Measurements from ENCODE around the gene CD300LD.
"Not testable (repeated sequence)": the region's sequence is repeated elsewhere in the genome, so short reads cannot be mapped to it uniquely, and the experiment has no call there.

The CD300LD gene

DNA sequence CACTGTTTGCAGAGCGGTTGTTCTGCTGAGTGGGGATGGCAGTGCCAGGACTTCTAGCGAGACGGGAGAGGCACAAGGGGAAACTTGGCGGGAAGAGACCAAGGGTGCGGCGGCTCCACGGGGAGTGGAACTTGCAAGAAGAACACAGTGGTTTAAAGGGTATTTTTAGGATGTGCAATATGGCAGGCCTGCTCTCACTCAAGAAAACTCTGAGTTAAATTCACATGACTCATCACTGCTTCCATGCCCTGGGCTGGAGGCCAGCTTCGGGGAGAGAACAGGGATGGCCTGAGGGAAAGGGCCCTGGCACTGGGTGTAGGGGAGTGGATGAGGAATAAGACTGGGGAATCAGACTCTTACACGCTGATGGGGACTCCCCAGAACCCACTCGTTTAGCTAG is 13.3 kb upstream of the CD300LD start:
- DNase-seq, result peak in 1 of 2 donors; percentile 38

DNA sequence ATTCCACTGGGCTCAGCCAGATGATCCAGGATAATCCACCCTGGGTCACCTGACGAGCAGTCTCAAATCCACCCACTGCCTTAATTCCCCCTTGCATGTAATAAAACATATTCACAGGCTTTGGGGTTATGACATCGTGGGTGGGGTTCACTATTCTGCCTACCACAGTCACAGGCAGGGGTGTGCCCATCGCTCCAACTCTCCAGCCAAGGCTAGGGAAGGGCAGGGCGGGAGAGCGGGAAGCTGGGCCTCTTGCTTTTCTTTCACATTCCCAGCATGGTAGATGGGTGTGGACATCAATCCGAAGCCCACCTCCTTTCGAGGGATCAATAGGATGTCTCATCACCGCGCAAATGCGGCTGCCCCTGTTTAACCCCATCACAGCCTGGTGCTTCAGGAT is 12.7 kb upstream of the CD300LD start:
- no peak for DNase-seq

DNA sequence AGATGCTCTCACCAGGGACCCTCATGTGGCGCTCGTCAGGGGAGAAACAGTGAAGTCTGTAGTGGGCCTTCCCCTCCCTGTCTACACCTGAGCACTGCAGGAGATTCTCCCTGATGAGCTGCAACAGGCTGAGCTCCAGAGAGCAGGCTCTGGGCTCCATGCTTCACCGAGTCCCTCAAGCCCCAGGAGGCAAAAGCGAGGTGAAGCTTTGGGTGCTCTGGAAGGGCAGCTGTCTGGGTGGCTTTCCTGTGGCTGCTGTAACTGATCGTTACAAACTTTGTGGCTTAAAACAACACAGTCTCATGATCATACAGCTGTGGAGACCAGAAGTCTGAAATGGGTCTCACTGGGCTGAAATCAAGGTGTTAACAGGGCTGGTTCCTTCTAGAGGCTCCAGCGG is 12.1 kb upstream of the CD300LD start:
- no peak for DNase-seq

DNA sequence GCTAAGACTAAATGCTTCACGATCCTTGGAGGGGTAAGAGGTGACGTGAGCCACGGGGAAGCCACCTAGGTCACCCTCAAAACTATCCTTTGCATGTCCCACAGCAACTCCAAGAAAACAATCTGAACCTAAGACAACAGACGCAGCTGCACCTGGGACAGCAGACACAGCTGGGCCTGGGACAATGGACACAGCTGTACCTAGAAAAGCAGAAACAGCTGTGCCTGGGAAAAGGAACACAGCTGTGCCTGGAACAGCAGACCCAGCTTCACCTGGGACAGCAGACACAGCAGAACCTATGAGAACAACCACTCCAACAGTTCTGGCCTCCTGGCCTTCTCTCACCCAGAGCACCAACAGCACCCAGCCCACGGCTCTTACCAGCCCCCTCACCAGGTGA is 11.7 kb upstream of the CD300LD start:
- no peak for DNase-seq

DNA sequence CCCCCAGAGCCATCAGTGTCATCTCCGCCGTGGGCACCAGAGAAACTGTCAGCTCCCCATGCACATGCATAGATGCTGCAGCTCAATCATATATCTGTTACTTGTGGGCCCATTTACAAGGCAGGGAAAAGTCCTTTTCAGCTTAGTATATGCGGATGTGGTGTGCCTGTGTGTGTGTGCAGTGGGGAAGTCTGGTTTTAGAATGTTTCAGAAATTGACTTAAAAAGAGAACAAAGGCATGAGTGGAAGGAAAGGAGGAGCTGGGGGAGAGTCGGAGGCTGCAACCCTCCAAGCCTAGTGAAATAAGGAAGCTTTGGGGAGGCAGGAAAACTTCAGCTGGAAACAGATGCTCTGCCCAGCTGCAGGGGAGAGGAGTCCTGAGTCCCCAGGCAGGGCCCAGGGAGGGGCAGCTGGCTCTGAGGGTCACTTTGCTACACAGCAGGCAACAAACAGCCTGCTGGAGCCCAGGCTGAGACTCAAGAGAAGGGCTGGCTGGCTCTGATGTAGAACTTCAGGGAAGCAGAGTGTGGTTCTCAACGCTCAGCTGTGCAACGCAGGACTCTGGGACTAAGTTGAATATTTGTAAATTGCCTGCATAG is 11.1 kb upstream of the CD300LD start:
- DNase-seq, result peak; percentile 56 to 72

DNA sequence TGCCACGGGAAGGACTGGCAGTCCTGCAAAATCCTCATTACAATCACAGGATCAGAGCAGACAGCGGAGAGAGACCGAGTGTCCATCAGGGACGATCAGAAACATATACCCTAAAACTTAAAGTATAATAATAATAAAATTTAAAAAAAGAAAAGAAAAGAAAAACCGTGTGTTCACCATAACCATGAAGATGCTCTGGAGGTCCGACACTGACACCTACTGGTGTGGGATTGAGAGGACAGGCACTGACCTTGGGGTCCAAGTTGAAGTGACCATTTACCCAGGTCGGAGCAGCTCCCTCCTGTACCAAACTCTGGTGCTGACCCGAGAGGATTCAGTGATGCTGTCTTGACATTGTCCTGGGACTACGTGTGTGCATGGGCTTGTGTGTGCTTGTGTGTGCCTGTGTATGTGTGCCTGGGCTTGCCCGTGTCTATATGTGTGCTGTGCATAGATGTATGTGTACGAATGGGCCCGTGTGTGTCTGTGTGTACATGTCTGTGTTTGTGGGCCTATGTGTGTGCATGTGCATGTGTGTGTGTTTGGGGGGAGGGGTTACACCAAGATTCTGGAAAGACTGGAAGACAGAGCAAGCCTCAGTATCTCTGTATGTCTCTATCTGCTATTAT is 10.0 kb upstream of the CD300LD start:
- peak; percentile 67 to 71 for DNase-seq

DNA sequence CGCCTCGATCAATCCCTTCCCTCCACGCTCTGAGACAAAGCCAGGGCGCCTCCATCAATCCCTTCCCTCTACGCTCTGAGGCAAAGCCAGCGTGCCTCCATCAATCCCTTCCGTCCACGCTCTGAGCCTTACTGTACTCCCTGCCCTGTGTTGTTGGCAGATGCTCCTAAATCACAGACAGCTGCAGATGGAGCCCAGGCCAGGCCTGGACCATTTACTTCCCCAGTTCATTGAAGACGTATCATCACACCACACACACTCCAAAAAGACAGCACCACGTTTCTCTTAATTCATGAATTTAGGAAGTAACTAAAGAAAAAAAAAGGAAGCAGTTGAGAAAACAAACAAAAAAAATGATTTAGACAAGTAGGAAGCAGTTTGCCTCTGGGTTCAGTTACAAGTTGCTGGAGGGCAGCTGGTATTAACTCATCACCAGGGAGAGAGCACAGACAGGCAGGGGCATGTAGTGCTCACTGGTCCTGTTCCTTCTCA is 7.4 kb upstream of the CD300LD start:
- peak; percentile 80 to 96 for DNase-seq

DNA sequence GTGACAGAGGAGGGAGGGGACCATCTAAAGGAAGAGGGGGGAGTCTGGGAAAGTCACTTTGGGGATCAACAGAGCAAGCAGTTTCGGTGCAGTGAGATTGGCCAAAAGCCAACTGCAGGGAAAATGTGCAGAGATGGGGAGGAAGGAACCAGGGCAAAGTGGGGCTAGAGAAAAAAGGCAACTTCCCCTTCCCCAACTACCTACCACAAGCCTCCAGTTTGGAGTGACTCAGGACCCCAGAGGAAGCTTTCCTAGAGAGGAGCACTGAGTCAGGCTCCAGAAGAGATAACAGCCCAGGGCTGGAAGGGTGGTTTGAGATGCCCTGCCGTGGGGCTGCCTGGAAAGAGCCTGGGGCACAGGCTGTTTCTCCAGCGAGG is 6.9 kb upstream of the CD300LD start:
- DNase-seq, result peak in 1 of 2 donors; percentile 28

DNA sequence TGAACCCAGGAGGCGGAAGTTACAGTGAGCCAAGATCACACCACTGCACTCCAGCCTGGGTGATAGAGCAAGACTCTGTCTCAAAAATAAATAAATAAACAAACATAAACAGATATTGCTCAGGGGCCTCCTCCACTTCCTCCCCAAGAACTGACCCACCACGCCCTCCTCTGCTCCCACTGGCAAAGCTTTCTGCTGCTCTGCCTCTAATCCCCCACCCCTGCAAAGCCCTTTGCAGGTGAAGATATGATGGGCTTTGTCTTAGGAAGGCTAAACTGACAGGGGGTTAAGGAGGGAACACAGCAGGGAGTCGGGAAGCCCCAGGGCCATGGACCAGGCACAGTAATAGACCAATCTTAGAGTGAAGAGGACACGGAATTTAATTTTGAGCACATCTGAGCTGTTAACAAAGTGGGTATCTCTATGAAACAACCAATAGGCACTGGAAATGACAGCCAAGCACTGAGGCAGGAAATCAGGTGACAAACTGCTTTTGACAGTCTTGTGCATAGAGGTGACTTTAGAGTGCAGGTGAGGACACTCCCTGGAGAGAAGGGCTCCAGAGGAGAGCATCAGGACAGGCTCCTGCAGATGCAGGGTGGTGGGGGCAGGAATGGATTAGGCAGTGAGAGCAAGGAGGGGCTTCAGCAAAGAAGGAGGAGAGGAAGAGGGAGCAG is 6.4 kb upstream of the CD300LD start:
- no peak for DNase-seq

DNA sequence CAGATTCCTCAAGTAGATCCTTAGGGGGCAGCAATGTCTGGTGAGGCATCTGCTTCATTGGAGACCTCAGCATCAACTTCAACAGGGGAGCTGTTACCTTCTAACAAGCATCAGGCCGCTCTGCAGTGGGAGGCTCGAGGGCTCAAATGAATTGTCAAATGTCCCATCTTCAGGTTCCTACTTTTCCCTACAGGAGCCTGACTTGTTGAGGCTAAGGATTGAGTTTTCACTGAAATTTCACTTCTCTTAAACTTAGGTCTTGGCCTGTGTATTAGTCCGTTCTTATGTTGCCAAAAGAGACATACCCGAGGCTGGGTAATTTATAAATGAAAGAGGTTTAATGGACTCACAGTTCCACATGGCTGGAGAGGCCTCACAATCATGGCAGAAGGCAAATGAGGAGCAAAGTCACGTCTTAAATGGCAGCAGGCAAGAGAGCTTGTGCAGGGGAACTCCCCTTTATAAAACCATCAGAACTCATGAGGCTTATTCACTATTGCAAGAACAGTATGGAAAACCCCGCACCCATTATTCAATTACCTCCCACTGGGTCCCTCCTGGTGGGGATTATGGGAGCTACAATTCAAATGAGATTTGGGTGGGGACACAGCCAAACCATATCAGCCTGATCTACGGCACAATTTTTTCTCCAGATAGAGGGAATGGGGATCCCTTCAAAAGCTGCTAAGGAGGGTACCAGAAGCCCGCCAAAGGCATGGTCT is 5.1 kb upstream of the CD300LD start:
- DNase-seq, result no peak

DNA sequence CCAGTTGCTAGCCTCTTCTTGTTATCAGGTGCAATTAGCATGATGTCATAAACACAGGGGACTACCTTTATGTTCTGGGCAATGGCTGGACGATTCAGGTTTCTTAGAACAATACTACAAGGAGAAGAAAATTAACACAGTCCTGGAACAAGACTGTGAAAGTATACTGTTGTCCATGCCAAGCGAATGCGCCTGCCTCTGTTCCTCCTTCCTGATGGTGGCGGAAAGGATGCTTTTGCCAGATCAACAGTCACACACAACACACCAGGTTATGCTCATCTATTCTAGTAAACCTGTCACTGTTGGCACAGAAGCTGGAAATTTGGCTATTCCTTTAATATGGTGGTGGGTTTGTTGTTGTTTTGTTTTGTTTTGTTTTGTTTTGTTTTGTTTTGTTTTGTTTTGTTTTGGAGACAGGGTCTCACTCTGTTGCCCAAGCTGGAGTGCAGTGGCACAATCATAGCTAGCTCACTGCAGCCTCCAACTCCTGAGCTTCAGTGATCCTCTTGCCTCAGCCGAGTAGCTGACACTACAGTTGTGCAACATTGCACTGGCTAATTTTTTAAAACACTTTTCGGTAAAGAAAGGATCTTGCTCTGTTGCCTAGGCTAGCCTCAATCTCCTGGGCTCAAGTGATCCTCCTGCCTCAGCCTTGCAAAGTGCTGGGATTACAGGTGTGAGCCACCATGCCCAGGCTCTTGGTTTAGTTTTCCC is 3.1 kb upstream of the CD300LD start:
- DNase-seq, result peak; percentile 44 to 47

DNA sequence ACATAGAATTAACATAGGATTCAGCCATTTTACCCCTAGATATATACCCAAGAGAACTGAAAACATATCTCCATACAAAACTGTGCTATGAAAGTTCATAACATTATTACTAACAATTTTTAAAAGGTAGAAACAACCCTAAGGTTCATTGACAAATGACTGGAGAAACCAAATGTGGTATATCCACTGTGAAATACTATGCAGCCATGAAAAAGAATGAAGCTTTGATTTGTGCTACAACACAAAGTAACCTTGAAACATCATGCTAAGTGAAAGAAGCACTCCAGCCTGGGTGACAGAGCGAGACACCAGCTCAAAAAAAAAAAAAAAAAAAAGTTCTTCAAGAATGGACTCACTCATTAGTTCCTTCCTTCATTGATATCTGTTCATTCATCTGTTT is 580 bp downstream of the CD300LD start:
- no peak for DNase-seq

DNA sequence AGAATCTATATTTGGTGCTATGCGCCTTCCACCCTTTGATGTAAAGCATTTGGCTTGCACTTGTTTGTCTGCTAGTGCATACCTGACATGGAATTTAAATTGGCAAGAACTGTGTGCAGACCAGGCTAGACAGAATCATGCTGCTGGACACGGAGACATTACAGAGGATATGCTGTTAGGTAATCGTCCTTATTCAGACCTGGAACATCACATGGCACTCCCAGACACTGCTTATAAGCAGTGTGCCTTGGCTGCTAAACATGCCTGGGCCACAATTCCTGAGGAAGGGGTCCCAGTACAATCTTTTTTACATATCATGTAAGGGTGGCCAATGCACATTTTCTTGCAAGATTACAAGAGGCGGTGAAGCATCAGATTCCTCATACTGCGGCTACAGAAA is 6.4 kb downstream of the CD300LD start:
- no peak for DNase-seq

DNA sequence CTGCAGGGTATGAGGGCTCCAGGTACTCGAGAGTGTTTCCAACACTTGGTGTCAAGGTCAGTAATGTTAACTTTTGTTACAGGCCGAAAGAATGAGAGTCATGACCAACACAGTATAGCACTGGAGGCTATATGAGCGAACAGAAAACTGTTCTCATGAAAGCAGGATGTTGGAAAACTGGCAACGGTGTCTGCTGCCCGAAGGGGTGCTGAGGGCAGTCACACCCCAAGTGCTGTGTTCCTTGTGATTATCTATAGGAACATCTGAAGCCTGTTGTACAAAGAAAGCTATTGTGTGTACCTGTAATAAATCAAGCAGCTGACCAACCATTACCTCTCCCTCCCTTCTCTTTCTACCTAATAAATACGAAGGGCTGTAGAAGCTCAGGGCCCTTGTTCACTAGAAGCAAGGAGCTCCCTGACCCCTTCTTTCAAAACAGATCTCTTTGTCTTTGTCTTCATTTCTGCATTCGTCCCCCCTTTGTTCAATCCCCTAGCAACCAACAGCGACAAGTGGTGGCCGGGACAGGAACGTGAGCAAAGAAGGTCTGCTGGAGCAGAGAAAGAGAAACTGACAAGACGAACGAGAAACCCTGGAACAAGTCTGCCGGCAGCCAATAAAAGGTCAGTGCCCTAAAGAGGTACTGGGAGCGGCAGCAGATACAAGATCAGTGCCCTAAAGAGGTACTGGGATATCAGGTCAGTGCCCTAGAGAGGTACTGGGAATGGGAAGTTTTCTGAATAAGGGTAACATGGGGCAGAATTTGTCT is 7.6 kb downstream of the CD300LD start:
- no peak for DNase-seq

DNA sequence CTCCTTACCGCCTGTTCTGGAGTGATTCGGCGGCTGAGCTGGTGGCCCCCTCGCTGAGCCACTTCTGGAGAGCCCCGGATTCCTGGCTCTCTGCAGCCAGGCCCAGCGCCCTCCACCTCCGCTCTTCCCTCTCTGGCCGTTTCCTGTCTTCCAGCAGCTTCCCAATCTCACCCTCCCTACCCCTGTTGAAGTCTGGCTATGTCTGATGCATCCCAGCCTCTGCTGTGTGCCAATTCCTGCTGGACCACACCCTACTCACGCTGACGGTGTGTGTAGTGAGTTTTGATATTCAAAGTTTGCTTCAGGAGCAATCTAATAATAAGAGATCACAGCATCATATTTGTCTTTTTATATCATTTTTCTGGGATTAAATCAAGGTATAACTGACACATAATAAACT is 9.4 kb downstream of the CD300LD start:
- no peak for DNase-seq

DNA sequence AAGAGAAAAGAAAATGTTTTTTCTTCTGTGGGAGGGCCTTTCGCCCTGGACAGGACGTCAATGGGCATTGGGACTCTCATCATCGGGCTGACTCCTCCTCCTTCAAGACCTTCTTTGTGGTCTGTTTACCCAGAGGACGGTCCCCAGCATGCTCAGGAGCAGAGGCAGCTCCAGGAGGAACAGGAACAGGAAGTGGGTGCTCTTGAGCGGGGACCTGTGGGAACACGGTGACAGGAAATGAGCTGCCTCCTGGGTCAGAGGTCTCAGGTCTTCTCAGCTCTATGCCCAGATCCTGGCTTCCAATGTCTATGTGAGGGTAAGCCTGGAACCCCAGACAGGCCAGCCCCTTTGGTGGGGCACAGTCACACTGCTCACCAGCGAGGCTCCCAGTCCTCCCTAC is 12.2 kb downstream of the CD300LD start:
- DNase-seq, result peak in 1 of 2 donors; percentile 36

DNA sequence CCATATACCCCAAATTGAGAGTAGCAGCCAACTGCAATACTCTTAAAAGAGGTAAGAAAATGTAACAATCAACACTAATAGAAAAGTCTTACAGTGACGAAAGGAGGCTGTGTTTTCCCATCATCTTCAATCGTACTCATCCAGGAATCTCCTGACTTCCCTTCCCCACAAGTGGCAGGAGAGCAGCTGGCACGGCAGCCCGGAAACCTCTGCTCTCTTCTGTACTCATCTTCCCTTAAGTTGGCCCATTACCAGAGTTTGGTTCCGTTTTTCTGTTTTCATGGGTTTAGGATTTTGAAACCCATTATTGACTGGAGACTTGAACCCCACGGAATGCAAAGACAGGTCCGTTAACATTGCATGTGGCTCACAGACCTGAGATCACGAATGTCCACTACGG is 13.1 kb downstream of the CD300LD start:
- DNase-seq, result no peak

DNA sequence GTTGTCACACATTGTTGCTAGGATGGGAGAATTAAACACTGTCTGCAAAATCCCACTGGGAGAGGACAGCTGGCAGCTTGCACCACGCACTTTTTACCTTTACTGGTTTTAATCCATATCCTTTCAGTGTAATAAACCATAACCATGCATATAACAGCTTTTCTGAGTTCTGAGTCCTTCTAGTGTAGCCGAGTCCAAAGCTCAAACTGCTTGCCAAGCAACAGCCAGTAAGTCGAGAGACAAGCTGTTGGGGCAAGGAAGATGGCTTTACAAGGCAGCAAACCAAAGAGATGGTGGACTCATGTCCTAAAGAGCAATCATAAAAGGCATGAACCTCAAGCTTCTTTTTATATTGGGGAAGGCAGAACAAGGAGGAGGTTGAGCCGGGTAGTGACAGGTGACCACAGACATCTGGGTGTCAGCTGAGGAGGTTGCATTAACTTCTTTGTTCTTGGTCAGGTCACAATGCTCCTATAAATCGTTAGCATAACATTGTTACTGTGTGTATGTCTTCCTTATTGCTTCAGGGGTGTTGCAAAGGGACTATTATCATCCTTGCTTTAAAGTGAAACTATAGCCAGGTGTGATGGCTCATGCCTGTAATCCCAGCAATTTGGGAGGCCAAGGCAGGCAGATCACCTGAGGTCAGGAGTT is 17.5 kb downstream of the CD300LD start:
- DNase-seq, result no peak

DNA sequence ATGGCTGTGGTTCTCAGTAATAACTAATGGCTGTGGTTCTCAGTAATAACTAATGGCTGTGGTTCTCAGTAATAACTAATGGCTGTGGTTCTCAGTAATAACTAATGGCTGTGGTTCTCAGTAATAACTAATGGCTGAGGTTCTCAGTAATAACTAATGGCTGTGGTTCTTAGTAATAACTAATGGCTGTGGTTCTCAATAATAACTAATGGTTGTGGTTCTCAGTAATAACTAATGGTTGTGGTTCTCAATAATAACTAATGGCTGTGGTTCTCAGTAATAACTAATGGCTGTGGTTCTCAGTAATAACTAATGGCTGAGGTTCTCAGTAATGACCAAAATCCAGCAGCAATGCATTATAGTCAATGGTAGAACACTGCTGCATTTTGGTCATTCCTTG is 18.4 kb downstream of the CD300LD start:
- not testable (repeated sequence) for DNase-seq

DNA sequence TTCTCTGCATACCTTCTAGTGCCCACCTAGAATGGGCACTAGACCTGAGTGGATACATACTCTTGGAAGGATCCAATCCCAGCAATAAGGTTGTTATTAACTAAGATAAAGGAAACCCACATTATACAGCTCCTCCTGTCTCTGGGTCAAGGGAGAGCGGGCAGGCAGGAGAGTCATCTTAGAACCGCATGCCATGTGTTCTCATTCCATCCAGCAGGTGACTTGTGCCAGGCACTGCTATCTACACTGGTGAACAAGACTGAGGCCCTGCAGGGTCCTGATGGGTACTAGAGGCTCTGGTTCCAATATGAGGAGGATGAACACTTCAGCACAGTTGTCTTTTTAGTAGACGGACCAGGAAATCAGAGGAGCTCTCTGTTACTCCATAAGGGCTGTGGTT is 18.9 kb downstream of the CD300LD start:
- no peak for DNase-seq

DNA sequence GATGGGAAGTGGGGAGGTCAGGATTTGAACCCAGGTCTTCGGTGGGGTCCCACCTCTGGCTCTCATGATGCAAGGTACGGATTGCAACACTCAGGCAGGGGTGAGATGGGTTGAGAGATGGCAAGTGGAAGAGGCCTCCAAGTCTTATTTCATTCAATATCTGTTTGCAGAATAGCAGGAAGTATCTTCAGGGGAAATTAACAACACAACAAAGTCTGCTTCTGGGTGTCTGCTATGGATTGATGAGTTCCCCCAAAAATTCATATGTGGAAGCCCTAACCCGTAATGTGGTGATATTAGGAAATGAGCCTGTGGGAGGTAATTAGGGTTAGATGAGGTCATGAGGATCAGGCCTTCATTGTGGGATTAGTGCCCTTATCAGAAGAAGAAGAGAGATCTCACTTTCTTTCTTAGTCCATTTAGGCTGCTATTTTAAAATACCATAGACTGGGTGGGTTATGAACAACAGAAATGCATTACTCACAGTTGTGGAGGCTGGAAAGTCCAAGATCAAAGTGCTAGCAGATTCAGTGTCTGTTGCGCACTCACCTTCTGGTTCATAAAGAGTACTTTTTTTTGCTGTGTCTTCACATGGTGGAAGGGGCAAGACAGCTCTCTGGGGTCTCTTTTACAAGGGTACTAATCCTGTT is 20.3 kb downstream of the CD300LD start:
- DNase-seq, result peak in 1 of 2 donors; percentile 41

Data from inflammatory macrophage (primary cell).